HFFc6 (cell line): ENCODE data around the gene PPRC1. TPM values are rescaled to one million over a fixed set of nuclear protein-coding genes. Genes with fewer than 3 reads are reported as not detected.

Experiments used
- DNase-seq: peaks from one replicate; pipeline ENCODE4 v3.0.0-alpha.2; 2018
- H3K27ac Mint-ChIP-seq: 2 replicates; pipeline ENCODE4 v1.8.0; 2020; ENCODE audit warnings: mild to moderate bottlenecking, mixed read lengths
- H3K27me3 Mint-ChIP-seq: 2 replicates; pipeline ENCODE4 v1.8.0; 2021; ENCODE audit warnings: mild to moderate bottlenecking, moderate library complexity, mixed read lengths; ENCODE audit not compliant: insufficient read depth
- H3K36me3 Mint-ChIP-seq: 2 replicates; pipeline ENCODE4 v1.8.0; 2021; ENCODE audit warnings: low read depth, mixed read lengths
- H3K4me1 Mint-ChIP-seq: 2 replicates; pipeline ENCODE4 v1.8.0; 2020; ENCODE audit warnings: low read depth, mixed read lengths
- H3K4me3 Mint-ChIP-seq: 2 replicates; pipeline ENCODE4 v1.8.0; 2020; ENCODE audit warnings: mild to moderate bottlenecking, moderate library complexity, mixed read lengths
- H3K9me3 Mint-ChIP-seq: 2 replicates; pipeline ENCODE4 v1.8.0; 2020; ENCODE audit warnings: mild to moderate bottlenecking, mixed read lengths
- CTCF ChIP-seq: fragments of 200-600 bp; sonication (generic); IDR thresholded peaks from 2 replicates; pipeline ENCODE4 v1.5.0; 2021; ENCODE audit warnings: antibody characterized with exemption, mild to moderate bottlenecking
- long read RNA-seq: library from polyadenylated mRNA; unstranded; transcript quantifications from one replicate; pipeline ENCODE4 v2.0.0, GENCODE V29; 2019
- total RNA-seq, 6 experiments: library from RNA; stranded (reverse); fragmentation: NEBNext Ultra II Directional; extraction: Animal tissue kit (Norgen Biotek cat#: 25700); gene quantifications; 2 replicates in 1 of 6; 3 replicates in 5 of 6; pipeline ENCODE4 v1.2.3, GENCODE V29; 2021

PPRC1 gene, protein sequence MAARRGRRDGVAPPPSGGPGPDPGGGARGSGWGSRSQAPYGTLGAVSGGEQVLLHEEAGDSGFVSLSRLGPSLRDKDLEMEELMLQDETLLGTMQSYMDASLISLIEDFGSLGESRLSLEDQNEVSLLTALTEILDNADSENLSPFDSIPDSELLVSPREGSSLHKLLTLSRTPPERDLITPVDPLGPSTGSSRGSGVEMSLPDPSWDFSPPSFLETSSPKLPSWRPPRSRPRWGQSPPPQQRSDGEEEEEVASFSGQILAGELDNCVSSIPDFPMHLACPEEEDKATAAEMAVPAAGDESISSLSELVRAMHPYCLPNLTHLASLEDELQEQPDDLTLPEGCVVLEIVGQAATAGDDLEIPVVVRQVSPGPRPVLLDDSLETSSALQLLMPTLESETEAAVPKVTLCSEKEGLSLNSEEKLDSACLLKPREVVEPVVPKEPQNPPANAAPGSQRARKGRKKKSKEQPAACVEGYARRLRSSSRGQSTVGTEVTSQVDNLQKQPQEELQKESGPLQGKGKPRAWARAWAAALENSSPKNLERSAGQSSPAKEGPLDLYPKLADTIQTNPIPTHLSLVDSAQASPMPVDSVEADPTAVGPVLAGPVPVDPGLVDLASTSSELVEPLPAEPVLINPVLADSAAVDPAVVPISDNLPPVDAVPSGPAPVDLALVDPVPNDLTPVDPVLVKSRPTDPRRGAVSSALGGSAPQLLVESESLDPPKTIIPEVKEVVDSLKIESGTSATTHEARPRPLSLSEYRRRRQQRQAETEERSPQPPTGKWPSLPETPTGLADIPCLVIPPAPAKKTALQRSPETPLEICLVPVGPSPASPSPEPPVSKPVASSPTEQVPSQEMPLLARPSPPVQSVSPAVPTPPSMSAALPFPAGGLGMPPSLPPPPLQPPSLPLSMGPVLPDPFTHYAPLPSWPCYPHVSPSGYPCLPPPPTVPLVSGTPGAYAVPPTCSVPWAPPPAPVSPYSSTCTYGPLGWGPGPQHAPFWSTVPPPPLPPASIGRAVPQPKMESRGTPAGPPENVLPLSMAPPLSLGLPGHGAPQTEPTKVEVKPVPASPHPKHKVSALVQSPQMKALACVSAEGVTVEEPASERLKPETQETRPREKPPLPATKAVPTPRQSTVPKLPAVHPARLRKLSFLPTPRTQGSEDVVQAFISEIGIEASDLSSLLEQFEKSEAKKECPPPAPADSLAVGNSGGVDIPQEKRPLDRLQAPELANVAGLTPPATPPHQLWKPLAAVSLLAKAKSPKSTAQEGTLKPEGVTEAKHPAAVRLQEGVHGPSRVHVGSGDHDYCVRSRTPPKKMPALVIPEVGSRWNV (N-terminal part only)
- 10 to 100 TPM; 49.4 to 56.6 (median 53.8) TPM for total RNA-seq
- long read RNA-seq, full-length matches to known transcripts: 4 of 9 reads
- long read RNA-seq, partial matches to known transcripts: 3 of 9 reads
- long read RNA-seq, other reads (novel, unspliced or antisense): 2 of 9 reads

GRCh38 chr10:102132563-102133372, at the start of gene PPRC1:
TSS of gene PPRC1 (plus strand) at chr10:102133040. CDS start at chr10:102133069, 29 bp downstream.
- Mint-ChIP-seq H3K27ac (peak within 1 kb of the TSS; percentile 95), H3K9me3 (no peaks in the 10 kb centered on the region), H3K36me3 (peaks cover 22% of the 10 kb centered on the region), H3K4me1 (peaks cover 57% of the 10 kb centered on the region), H3K27me3 (no peaks in the 10 kb centered on the region; the same call in 1 of the 2 replicates), H3K4me3 (peak within 1 kb of the TSS; percentile 99)
- peak; percentile 96 for TF ChIP-seq CTCF
- DNase-seq: peak; percentile 99

DNA sequence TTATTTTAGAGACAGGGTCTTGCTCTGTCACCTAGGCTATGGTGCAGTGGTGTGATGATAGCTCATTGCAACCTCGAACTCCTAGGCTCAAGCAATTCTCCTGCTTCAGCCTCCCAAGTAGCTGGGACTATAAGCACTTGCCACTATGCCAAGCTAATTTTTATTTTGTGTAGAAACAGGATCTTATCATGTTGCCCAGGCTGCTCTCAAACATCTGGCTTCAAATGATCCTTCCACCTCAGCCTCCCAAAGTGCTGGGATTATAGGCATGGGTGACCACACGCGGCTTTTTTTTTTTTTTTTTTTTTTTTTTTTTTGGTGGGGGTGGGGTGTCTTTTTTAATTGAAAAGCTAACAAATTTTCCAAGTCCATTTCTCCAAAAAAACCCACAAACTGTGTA, 49.3 kb upstream of the PPRC1 start:
- H3K27ac Mint-ChIP-seq: no peak overlapping the region
- TF ChIP-seq CTCF: no peak
- peaks cover 6% of the 10 kb centered on the region for H3K27me3 Mint-ChIP-seq
- no peak overlapping the region for H3K4me3 Mint-ChIP-seq
- no peaks in the 10 kb centered on the region for H3K9me3 Mint-ChIP-seq
- DNase-seq: no peak
- H3K36me3 Mint-ChIP-seq: no peaks in the 10 kb centered on the region
- no peaks in the 10 kb centered on the region for H3K4me1 Mint-ChIP-seq

GRCh38 chr10:102085336-102085735, 47.5 kb upstream of the PPRC1 start:
- Mint-ChIP-seq H3K36me3 (no peaks in the 10 kb centered on the region), H3K9me3 (no peaks in the 10 kb centered on the region), H3K27ac (no peak overlapping the region), H3K27me3 (peaks cover 4% of the 10 kb centered on the region), H3K4me1 (no peaks in the 10 kb centered on the region), H3K4me3 (no peak overlapping the region)
- no peak for TF ChIP-seq CTCF
- no peak for DNase-seq

- H3K4me1 Mint-ChIP-seq: no peaks in the 10 kb centered on the region
Observed at GRCh38 chr10:102086196-102086595, 46.6 kb upstream of the PPRC1 start.

More at GRCh38 chr10:102086196-102086595, 46.6 kb upstream of the PPRC1 start:
- TF ChIP-seq CTCF: no peak
- Mint-ChIP-seq H3K9me3 (no peaks in the 10 kb centered on the region), H3K4me3 (no peak overlapping the region), H3K27me3 (peaks cover 4% of the 10 kb centered on the region; the same call in 1 of the 2 replicates), H3K27ac (no peak overlapping the region), H3K36me3 (no peaks in the 10 kb centered on the region)
- no peak for DNase-seq
